Activated T-helper 1 cell treated with anti-CD3 and anti-CD28 coated beads, Interleukin-2, amount 50 U/mL, for 16 hours (primary cell): ENCODE results near the gene ASAP2.

Experiments
- DNase-seq, 2 donors: peaks; one replicate each; pipeline ENCODE4 v3.0.0-alpha.2; 2020; ENCODE audit warnings: low read depth in 1 of 2, low spot score in 1 of 2

ASAP2 gene

DNA sequence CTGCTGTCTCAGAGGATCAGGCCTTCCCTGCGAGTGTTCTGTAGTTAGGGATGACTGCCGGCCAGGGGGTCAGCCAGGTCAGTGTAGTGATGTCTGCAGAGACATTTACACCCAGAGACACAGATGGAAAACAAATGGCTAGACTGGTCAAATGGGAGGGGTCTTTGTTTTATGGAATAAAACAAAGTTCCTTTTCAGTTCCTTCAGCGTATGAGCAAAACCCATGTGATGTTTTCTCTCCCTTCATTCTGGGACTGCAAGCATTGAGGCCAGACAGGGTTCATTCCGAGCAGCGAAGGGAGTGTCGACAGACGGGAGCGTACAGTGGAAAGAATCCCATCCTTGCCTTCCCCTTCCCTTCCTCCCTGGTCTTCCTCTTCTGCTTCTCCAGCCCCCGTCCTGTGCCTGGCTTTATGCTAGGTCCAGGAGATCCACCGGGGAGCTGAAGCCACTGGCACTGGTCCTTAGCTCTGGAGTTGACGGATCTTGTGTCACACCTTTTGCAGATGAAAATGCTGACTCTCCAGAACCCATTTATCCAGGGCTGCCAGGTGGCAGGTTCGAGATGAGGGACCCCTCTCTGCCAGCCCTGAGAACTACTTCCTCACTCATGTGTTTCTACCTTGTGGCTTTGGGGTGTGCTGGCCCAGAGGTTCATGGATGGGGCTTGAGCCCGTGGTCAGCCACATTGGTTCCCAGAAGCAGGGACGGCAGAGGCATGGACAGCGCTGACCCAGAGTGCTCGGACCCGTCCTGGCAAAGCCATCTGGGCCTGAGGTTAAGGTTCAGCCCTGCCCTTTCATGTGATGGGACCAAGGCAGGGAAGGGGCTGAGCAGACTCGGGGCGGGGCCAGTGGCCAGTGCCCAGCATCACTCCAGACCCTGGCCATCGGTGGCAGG, 192.5 kb downstream of the ASAP2 start:
- DNase-seq, result no peak

DNA sequence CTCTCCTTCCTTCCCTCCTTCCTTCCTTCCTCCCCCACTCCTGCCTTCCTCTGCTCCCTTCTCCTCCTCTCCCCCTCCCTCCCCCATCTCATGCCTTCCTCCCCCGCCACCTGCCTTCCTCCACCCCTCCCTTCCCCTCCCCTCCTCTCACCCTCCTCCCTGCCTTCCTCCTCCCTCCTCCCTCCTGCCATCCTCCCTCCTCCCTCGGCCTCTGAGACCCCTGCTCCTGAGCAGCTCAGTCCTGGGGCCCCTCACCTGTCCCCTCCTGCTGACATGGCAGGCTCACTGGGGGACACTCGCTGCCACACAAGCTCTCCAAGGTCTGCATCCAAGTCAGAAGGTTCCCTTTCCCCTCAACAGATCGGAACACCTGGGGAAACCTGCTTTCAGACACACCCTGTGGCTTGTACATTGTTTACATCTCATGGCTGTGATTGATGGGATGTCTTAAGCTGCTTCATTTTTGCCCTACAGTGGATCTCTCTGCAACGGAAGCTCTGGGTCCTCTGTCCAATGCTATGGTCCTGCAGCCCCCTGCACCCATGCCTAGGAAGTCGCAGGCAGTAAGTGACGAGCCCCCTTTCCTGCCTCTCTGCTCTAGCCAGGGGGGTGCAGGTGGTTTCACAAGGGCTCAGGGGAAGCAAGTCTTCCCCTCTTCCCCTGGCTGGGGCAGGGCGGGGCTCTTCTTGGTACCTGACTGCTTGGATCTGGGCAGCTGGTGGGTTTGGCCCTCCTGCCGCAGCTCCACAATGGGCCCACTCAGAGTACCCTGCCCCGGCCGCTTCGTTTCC, 193.9 kb downstream of the ASAP2 start:
- DNase-seq, result no peak

DNA sequence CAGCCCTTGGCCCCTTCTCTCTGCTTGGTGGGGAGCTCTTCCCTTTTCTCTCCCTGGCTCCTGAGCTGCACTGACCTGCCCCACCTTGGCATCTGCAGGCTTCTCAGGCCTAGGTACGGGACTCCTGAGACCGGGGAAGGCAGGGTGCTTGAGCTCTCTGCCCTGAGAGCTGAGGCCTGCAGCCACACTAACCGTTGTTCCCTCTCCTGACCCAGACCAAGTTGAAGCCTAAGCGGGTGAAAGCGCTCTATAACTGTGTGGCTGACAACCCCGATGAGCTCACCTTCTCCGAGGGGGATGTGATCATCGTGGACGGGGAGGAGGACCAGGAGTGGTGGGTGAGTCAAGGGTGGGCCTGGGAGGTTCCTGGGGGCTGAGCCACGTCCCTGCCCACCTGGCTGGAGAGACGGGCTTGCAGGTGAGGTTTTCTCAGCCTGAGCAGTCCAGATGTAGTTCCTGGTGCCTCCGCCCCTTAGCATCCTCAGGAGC, 194.5 kb downstream of the ASAP2 start:
- DNase-seq, result no peak

DNA sequence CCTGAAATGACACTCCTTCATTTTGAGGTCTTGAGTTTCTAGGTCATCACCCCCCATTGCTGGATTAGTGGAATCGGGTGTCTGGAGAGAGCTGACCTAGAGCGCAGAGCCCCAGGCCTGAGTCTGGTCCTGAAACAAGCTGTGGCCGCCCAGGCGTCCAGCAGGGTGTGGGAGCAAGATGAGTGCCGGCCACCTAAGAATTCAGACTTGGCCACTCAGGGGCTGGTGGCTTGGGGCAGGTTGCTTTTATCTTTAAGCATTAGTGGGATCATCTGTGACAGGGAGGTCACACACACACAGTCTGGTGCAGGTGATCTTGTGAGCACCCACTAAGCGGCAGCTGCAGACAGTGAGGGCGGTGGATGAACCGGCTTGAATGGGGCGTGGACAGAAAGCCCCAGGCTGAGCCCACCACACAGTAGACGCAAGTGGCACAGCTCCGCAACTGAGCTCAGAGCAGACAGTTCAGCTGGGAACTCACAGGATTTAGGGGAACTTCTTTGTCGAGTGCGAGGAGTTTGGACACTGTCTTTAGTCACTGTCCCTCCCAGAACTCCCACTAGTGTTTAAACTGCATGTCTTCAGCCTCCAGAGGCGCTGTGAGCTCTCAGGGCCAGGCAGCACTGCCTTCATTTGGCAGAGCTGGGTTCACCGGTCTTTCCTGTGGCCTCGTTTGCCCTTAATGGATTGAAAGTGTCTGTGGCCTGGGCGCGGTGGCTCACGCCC, 195.2 kb downstream of the ASAP2 start:
- no peak for DNase-seq

DNA sequence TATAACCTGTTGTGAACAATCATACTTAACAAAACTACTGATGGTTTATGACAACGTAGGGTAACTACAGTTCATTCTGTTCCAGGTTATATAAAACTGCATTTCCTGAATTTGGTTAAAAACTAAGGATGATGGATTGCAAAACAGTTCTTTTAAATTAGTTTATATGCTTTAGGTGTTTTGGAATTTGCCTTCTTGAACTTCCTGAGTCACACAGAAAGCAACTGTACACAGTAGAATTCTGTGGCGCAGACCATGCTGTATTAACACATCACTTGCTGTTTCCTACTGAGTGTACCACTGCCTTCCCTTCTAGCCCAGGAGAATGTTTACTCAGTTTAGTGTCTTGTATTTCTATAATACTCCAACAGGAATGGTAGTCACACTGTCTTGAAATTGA, 197.3 kb downstream of the ASAP2 start:
- no peak for DNase-seq

DNA sequence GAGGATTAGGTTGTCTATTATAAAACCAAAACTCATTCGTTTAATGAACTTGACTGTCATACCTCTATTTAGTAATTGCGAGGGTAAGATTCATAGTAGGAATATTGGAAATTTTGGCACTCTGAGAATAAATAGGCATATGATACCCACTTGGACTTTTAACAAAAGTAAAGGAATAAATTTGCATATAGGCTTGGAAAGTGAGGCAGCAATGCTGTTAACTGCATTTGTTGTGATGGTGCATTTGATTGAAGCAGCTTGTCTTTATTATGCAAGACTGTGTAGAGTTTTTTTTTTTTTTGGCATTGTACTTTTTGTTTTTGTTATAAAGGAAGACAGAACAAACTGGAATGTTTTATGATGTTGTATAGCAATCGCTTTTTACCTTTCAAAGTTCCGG, 197.8 kb downstream of the ASAP2 start:
- DNase-seq, result no peak

DNA sequence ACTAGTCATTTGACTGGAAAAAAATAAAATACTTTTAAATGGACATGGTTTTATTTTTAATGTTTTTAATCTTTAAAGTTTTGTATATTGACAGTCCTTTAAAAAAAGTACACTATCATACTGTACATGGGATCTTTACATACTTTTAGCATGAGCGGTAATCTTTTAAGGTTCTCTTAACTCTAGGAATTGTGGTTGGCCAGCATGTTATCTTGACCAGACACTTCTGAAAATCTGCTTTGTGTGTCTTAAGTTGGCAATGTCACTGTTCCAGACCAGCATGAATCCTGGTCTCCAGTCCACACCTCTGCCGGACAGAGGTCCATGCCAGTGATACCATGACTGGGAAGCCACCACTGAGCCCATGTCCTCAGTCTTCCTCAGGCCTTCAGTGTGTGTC, 199.0 kb downstream of the ASAP2 start:
- no peak for DNase-seq

DNA sequence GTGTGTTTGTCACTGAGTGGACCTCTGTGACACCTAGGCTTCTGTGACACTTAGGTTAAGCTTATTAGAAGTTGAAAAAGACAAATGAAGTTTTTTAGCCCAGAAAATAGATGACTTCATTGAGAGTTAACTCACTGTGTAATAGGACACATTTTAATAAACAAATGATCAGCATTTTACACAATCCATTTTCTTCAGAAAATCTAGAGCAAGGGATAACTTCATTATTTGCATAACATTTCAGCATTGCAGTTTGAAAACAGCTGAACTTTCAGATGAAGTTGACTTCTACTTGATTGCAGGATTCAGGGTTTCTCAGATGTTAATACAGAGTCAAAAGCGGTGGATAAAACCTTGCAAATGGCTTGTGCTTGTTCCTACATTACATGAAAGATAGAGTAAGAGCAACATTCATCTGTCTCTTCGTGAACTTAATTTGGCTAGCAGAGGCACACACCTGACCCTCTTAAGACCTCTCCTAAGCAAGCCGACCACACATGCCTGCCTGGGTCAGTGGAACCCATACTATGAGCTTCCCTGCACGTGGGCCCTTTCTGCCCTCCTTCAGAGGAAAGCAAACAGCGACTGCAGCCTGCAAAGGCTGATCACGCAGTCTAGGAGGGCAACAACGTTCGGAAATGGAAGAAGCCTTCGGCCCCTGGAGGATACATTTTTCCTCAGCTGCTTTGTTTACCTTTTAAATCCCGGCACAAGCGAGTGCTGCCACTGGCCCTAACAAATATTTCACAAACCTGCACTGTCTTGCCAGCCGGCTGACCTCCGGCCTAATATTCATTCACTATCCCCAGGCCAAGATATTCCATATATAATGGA, 200.1 kb downstream of the ASAP2 start:
- no peak for DNase-seq

DNA sequence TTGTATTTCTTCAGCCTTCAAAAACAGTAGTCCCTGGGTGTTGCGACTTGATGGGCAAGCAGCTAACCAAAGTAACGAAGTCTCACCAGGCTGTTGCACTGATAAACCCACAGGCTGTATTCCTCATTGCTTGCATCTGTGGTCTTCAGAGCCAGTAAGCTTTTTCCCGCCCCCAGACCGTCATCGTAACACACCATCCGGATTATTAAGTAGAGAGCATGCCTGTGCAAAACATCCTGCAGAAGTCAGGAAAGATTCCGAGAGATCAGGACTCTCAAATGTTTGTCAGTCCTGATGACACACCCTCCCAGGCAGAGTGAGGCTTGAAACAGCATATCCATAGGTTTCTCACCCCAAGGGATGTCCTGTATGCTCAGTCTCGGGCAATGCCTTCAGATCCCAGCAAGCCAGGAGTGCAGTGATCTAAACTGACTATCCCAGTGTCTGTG, 200.8 kb downstream of the ASAP2 start:
- no peak for DNase-seq

DNA sequence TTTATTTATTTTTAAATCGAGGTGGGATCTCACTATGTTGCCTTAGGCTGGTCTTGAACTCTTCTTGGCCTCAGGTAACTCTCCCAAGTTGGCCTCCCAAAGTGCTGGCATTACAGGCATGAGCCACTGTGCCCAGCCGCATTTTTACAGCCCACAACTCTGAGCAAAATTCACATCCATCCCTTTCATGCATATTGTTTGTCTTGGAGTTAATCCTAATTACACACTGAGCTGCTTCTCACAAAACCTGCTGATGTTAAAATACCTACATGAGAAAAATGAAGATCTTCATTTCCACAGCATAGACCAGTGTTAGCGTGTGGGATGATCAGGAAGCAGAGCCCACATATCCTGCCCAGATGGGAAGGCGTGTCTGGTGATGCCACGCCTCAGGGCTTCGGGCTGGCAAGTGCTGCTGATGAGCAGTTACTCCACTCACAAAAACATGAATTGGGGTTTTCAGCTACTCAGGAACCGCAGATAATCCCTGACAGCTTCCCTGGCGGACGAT, 202.1 kb downstream of the ASAP2 start:
- DNase-seq, result no peak

DNA sequence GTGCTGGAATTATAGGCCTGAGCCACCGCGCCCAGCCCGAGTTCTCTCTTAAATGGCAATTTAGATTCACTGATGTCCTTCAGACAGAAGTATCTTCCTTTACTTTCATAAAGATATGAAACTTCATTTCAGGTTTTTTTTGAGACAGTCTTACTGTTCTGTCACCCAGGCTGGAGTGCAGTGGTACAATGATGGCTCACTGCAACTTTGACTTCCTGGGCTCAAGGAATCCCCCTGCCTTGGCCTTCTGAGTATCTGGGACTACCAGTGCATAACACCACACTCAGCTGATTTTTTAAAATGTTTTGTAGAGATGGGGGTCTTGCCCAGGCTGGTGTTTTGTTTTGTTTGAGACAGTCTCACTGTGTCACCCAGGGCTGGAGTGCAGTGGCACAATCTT, 203.5 kb downstream of the ASAP2 start:
- DNase-seq, result no peak

DNA sequence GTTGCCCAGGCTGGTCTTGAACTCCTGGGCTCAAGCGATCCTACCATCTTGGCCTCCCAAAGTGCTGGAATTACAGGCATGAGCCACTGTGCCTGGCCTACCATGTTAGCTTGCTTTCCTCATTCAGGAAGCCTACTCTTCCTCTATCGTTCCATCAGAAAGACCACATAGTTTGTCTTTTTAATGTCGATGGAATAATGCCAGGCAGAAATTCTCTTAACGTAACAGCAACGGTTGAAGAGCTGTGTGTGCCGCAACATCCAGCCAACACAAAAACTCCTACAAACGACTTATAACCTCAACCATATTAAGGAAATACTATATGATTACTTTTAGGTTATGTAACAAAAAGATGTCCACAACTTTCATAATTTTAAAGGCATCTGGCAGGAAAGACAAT, 206.2 kb downstream of the ASAP2 start:
- DNase-seq, result no peak

DNA sequence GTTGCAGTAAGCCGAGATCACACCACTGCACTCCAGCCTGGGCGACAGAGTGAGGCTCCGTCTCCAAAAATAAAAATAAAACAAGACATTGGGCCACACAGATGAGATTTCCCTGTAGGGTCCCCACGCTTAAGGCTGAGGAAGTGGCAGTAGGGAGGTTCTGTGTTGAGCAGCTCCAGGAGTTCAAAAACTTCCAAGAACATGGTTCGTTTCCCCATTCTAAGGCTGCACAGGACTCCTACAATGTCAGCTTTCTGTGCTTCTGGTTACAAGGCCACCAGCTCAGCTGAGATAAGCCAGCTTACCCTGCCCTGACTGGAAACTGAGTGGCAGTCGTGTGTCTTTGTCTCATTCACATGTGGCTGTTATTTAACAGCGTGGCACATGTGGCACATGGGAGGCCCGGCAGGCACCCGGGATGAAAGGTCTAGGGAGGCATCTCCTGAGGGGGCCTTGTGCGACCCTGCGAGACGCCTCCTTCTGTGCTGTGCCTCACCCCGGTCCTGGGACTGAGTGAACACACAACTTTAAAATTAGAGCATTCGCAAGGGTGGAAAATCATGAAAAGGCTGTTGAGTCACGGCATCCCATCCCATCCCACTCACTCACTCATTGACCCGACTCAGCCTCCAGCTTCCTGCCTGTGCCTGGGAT, 209.0 kb downstream of the ASAP2 start:
- DNase-seq, result no peak

DNA sequence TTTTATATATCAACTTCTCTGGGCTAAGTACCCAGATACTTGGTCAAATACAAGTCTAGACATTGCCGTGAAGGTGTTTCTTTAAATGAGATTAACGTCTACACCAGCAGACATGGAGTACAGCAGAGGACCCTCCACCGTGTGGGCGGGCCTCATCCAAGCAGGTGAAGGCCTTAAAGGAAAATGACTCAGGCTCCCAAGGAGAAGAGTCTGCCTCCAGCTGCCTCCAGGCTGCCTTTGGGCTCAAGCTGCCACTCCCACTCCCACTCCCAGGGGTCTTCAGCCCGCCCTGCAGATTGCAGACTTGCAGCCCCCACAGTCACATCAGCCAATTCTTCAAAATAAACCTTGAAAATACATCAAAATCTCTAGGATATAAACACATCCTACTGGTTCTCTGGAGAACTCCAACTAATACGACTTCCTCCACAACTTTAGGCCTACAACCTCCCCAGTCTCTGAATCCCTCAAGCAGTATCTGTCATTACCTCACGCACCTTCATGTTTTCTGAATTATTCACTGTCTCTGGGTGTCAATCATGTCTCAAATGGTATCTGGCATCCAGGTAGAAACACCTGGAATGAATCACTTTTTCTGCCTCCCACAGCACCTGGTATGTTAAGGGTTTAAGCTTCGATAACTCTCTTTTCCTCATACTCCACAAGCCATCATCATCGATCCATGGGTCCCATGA, 209.8 kb downstream of the ASAP2 start:
- no peak for DNase-seq

DNA sequence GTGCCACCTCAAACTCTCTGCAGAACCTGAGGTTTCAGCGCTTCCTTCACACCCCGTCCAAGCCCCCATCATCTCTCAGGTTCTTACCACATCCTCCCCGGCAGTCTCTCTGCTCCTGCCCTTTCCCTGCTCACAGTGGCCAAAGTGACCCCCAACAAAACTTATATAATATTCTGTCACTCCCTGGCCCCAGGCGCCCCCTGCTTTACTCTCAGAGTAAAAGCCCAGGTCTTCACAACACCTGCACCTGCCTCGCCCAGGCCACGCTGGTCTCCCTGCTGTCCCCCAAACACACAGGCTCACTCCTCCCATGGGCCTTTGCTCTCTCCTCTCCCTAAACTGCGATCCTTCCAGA, 210.3 kb downstream of the ASAP2 start:
- no peak for DNase-seq

DNA sequence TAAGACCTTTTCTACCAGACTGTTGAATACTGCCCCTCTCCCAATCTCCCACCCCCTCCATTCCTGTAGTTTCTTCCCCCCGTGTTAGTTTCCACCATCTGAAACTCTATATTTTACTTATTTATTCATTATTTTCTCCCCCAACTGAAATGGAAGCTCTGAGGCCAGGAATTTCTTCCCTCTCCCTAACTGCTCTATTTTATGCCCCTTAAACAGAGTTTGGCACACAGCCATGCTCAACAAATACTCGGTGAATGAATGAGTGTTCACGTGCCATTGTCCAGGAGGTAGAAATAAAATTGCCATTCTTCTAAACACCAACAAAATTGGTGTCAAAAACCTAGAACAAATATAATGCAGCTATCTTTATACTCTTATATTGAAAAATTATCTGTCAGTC, 211.1 kb downstream of the ASAP2 start:
- DNase-seq, result no peak

DNA sequence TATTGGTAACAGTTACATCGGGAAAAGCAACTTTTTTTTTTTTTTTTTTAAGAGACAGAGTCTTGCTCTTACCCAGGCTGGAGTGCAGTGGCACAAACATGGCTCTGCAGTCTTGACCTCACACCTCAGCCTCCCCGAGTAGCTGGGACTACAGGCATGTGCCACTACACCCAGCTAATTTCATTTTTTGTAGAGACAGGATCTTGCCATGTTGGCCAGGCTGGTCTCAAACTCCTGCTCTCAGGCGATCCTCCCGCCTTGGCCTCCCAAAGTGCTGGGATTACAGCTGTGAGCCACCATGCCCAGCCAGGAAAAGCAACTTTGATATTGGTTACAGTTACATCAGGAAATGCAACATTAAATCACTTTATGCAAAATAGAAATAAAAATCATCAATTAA, 212.1 kb downstream of the ASAP2 start:
- DNase-seq, result no peak

DNA sequence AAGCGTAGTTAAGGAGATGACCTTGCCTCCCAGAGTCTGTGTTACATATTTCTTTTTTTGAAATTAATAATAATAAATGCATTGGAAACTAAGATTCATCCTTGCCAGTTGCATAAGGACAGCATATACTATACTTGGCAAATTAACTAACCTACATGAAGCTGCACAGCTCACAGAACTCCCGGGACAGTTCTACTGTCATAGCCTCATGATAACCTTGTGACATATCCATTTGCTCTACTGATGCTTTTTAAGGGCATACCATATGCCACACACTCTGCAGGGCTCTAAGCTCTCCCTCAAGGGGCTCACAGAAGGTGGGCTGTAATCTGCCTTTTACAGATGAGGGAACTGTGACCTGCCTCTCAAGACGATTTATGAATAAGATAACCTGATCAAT, 212.9 kb downstream of the ASAP2 start:
- no peak for DNase-seq

DNA sequence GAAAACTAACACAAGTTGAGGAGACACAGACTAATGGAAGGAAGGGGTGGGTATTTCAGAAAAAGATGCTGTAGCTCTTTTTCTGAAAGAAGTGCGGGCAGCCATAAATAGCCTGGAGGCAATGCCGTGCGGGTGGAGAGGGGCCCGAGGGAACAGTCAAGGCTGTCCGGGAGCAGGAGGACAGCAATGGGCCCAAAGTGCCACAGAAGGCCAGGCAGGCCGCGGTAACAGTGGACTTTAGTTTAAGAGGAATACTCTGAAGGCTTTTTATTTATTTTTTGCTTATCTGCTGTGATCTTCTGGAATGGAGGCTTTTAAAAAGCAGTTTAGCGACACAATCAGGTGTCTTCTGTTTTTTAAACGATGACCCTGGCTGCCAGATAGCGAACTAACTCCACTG, 213.9 kb downstream of the ASAP2 start:
- no peak for DNase-seq
